Gastroesophageal sphincter (tissue), 4 donors: Measurements from ENCODE around the gene GALNT9. TPM values are rescaled to one million over a fixed set of nuclear protein-coding genes. Genes with fewer than 3 reads are reported as not detected.
A peak's percentile ranks its signal among the peaks of the same experiment; 100 is the strongest.
"Not testable (repeated sequence)": the region's sequence is repeated elsewhere in the genome, so short reads cannot be mapped to it uniquely, and the experiment has no call there.

Source experiments
- ATAC-seq: fragments of 150-250 bp; one replicate; pipeline ENCODE4 v1.9.1; 2016; ENCODE audit warnings: mild to moderate bottlenecking, moderate library complexity
- H3K27ac ChIP-seq, 4 donors: fragments of 200-600 bp; sonication (generic) in 3 of 4; 1 replicate in 3 of 4; 2 replicates in 1 of 4; pipeline ENCODE4 v1.5.1; 2016 to 2019
- H3K27me3 ChIP-seq: fragments of 200-600 bp; sonication (generic); one replicate; pipeline ENCODE4 v1.5.1; 2019
- H3K36me3 ChIP-seq, 2 donors: fragments of 200-600 bp; sonication (generic); one replicate each; pipeline ENCODE4 v1.5.1; 2019; ENCODE audit warnings: control low read depth in 1 of 2
- H3K4me1 ChIP-seq, 3 donors: fragments of 200-600 bp; sonication (generic); 1 replicate in 2 of 3; 2 replicates in 1 of 3; pipeline ENCODE4 v1.5.1; 2016 to 2019; ENCODE audit warnings: control low read depth in 2 of 3
- H3K4me3 ChIP-seq, 2 donors: fragments of 200-600 bp; sonication (generic); one replicate each; pipeline ENCODE4 v1.5.1; 2019; ENCODE audit warnings: mild to moderate bottlenecking in 1 of 2, moderate library complexity in 1 of 2
- H3K9me3 ChIP-seq, 3 donors: fragments of 200-600 bp; sonication (generic); one replicate each; pipeline ENCODE4 v1.5.1; 2017 to 2019; ENCODE audit warnings: control low read depth in 2 of 3
- CTCF ChIP-seq, 4 experiments: fragments of 200-600 bp in 2 of 4; fragments of 450-650 bp in 2 of 4; sonication (generic) in 1 of 4; IDR thresholded peaks; one replicate each; pipeline ENCODE4 v1.5.1; 2017 to 2019; ENCODE audit warnings: antibody characterized with exemption in 4 of 4, mild to moderate bottlenecking in 2 of 4, moderate library complexity in 2 of 4
- EP300 ChIP-seq: sonication (generic); formaldehyde crosslinking; IDR thresholded peaks from one replicate; pipeline ENCODE4 v1.6.1; 2017; ENCODE audit warnings: antibody characterized with exemption, mild to moderate bottlenecking
- POLR2A ChIP-seq, 2 donors: fragments of 450-650 bp; IDR thresholded peaks; one replicate each; pipeline ENCODE4 v1.6.1; 2017; ENCODE audit warnings: antibody characterized with exemption in 2 of 2, mild to moderate bottlenecking in 2 of 2, moderate library complexity in 1 of 2
- POLR2AphosphoS5 ChIP-seq: sonication (generic); formaldehyde crosslinking; IDR thresholded peaks from one replicate; pipeline ENCODE4 v1.6.1; 2017; ENCODE audit warnings: antibody characterized with exemption
- WGBS, 2 donors: methylation state at CpG; one replicate each; pipeline ENCODE4 v1.1.5; 2018; ENCODE audit warnings: low coverage in 1 of 2; 5-methylcytosine and 5-hydroxymethylcytosine counted together
- total RNA-seq, 4 donors: library from RNA; depleted of rRNA; stranded (reverse); fragments of >200 nt; gene quantifications; one replicate each; pipeline ENCODE4 v1.1.0, GENCODE V29; 2016

Gene GALNT9
- total RNA-seq, 4 donors from 2014 or later = 2.0 TPM; not detected in 3

- H3K36me3 ChIP-seq = no peaks in the 10 kb centered on the region
- no peak overlapping the region for H3K4me3 ChIP-seq
- WGBS, 2 donors = 91% methylated on average over 4 of the region's 14 CpGs; no CpG with 5 or more reads in 1 of the 2 donors
- no peak overlapping the region for H3K27ac ChIP-seq
- H3K4me1 ChIP-seq = no peaks in the 10 kb centered on the region
- H3K9me3 ChIP-seq = peaks cover 0 to 5% (median 0%) of the 10 kb centered on the region in 3 donors
- peaks cover 50% of the 10 kb centered on the region for H3K27me3 ChIP-seq
- ATAC-seq = no peak
- TF ChIP-seq POLR2AphosphoS5 = no peak
- no peak for TF ChIP-seq POLR2A (IDR thresholded peaks at IDR 0.05)
- no peak for TF ChIP-seq EP300
- TF ChIP-seq CTCF (IDR thresholded peaks at IDR 0.05) = no peak
These were observed 30.2 kb upstream of the GALNT9 start for GRCh38 chr12:132359551-132359950.

DNA sequence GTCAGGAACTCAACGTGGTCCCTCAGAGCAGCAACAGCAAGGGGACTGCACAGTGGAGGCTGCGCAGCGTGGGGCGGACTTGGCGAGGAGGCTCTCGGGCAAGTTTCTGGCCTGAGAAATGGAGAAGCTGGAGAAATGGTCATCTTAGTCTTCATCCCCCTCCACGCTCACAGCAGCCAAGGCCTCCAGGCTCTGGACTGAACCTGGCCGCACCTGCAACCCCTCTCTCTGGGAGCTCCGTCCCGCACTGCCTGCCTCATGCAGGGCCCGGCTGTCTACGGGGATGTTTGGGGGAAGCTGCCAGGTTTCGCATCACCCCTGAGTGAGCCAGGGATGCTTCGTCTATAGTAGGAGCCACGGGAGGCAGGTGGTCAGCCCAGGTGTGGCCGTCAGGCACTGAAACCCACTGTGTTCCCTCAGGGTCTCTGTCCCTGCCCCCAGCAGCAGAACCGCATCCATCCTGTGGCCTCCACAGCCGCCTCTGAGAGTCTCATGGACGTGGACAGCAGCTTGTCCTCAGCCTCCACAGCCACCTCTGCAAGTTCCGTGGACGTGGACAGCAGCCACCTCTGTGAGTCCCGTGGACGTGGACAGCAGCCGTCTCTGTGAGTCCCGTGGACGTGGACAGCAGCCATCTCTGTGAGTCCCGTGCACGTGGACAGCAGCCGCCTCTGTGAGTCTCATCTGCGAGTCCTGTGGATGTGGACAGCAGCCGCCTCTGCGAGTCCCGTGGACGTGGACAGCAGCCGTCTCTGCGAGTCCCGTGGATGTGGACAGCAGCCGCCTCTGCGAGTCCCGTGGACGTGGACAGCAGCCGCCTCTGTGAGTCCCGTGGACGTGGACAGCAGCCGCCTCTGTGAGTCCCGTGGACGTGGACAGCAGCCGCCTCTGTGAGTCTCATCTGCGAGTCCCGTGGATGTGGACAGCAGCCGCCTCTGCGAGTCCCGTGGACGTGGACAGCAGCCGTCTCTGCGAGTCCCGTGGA lies 29.1 kb upstream of the GALNT9 start:
- no CpG with 5 or more reads among the region's 57 CpGs for WGBS, 2 donors
- H3K27me3 ChIP-seq = peaks cover 51% of the 10 kb centered on the region
- H3K4me1 ChIP-seq, H3K27ac ChIP-seq, H3K4me3 ChIP-seq, H3K9me3 ChIP-seq, ATAC-seq, H3K36me3 ChIP-seq: not testable (repeated sequence)

GRCh38 chr12:132357623-132358186 lies 28.3 kb upstream of the GALNT9 start:
- peaks cover 56% of the 10 kb centered on the region for H3K27me3 ChIP-seq
- no peak overlapping the region for H3K27ac ChIP-seq
- no peak for ATAC-seq
- no peaks in the 10 kb centered on the region for H3K36me3 ChIP-seq
- H3K4me1 ChIP-seq = no peaks in the 10 kb centered on the region
- WGBS, 2 donors = 100% methylated on average over 2 of the region's 25 CpGs; no CpG with 5 or more reads in 1 of the 2 donors
- peaks cover 0 to under 1% (median 0%) of the 10 kb centered on the region in 3 donors for H3K9me3 ChIP-seq
- no peak overlapping the region for H3K4me3 ChIP-seq
- TF ChIP-seq CTCF (IDR thresholded peaks at IDR 0.05) = no peak
- TF ChIP-seq POLR2AphosphoS5 = no peak
- TF ChIP-seq POLR2A (IDR thresholded peaks at IDR 0.05) = no peak
- no peak for TF ChIP-seq EP300

GRCh38 chr12:132356691-132357622 lies 27.6 kb upstream of the GALNT9 start:
- Histone ChIP-seq H3K27ac (no peak overlapping the region), H3K27me3 (peaks cover 64% of the 10 kb centered on the region), H3K36me3 (no peaks in the 10 kb centered on the region), H3K9me3 (peaks cover 0 to 5% (median 0%) of the 10 kb centered on the region in 3 donors), H3K4me1 (no peaks in the 10 kb centered on the region), H3K4me3 (no peak overlapping the region)
- TF ChIP-seq EP300 = no peak
- ATAC-seq = peak; percentile 51
- 15 to 69% methylated on average over 8 of the region's 37 CpGs for WGBS, 2 donors

- WGBS, 2 donors = 87% methylated on average over 7 to 9 of the region's 31 CpGs
- peaks cover 73% of the 10 kb centered on the region for H3K27me3 ChIP-seq
- H3K27ac ChIP-seq = no peak overlapping the region
- peaks cover 0 to 5% (median 0%) of the 10 kb centered on the region in 3 donors for H3K9me3 ChIP-seq
- H3K36me3 ChIP-seq = no peaks in the 10 kb centered on the region
- no peaks in the 10 kb centered on the region for H3K4me1 ChIP-seq
- H3K4me3 ChIP-seq = no peak overlapping the region
- ATAC-seq = no peak
- TF ChIP-seq CTCF (IDR thresholded peaks at IDR 0.05) = no peak
- TF ChIP-seq POLR2A (IDR thresholded peaks at IDR 0.05) = no peak
- no peak for TF ChIP-seq EP300
- no peak for TF ChIP-seq POLR2AphosphoS5
These were observed 26.6 kb upstream of the GALNT9 start for GRCh38 chr12:132355742-132356681.
